Colonic mucosa (tissue), 4 donors: ENCODE results near the gene TTLL1. TPM values are rescaled to one million over a fixed set of nuclear protein-coding genes. Genes with fewer than 3 reads are reported as not detected.
"Not testable (repeated sequence)": the region's sequence is repeated elsewhere in the genome, so short reads cannot be mapped to it uniquely, and the experiment has no call there.

ENCODE experiments used
- DNase-seq: peaks from one replicate; pipeline ENCODE4 v3.0.0-alpha.2; 2020
- H3K27ac ChIP-seq: fragments of 200-600 bp; one replicate; pipeline ENCODE4 v1.8.0; 2021
- H3K27me3 ChIP-seq: fragments of 200-600 bp; one replicate; pipeline ENCODE4 v1.8.0; 2021
- H3K36me3 ChIP-seq: fragments of 200-600 bp; one replicate; pipeline ENCODE4 v1.8.0; 2021
- H3K4me1 ChIP-seq: fragments of 200-600 bp; one replicate; pipeline ENCODE4 v1.8.0; 2021; ENCODE audit warnings: mild to moderate bottlenecking
- H3K4me3 ChIP-seq: fragments of 200-600 bp; one replicate; pipeline ENCODE4 v1.8.0; 2021
- H3K9ac ChIP-seq, 2 donors: one replicate each; pipeline ENCODE4 v1.7.0; 2013; ENCODE audit warnings: control low read depth in 2 of 2, low read depth in 2 of 2, low read length in 2 of 2
- H3K9me3 ChIP-seq: fragments of 200-600 bp; one replicate; pipeline ENCODE4 v1.8.0; 2021
- CTCF ChIP-seq: fragments of 200-600 bp; IDR thresholded peaks from one replicate; pipeline ENCODE4 v1.8.0; 2022; ENCODE audit warnings: antibody characterized with exemption, mild to moderate bottlenecking
- intact Hi-C: fragments of 100-400 bp; cut with DNase I; formaldehyde crosslinking; loops from one replicate; pipeline ENCODE4 v1.14.1; 2022
- total RNA-seq, 2 donors: library from RNA; stranded (reverse); fragmentation: NEBNext Ultra II Directional in 1 of 2; extraction: Animal tissue kit (Norgen Biotek cat#: 25700) in 1 of 2; gene quantifications; one replicate each; pipeline ENCODE4 v1.2.1, GENCODE V29; 2021
- donor health status: healthy.
- donor health status: DM: no; HTN: no; CAD: no.
- donor health status: DM: no; HTN: no; CAD: no.

Gene TTLL1
- total RNA-seq, 2 donors from 2014 or later = 1.9 to 3.3 TPM

GRCh38 chr22:43109511-43109910, 20.3 kb upstream of the TTLL1 start:
- Histone ChIP-seq H3K27me3 (peaks cover 7% of the 10 kb centered on the region), H3K4me3 (no peak overlapping the region), H3K27ac (no peak overlapping the region), H3K9me3 (no peaks in the 10 kb centered on the region), H3K4me1 (peaks cover 7% of the 10 kb centered on the region), H3K36me3 (no peaks in the 10 kb centered on the region), H3K9ac (no peak overlapping the region)
- intact Hi-C loops = no loop called here
- no peak for DNase-seq
- TF ChIP-seq CTCF = no peak

DNA sequence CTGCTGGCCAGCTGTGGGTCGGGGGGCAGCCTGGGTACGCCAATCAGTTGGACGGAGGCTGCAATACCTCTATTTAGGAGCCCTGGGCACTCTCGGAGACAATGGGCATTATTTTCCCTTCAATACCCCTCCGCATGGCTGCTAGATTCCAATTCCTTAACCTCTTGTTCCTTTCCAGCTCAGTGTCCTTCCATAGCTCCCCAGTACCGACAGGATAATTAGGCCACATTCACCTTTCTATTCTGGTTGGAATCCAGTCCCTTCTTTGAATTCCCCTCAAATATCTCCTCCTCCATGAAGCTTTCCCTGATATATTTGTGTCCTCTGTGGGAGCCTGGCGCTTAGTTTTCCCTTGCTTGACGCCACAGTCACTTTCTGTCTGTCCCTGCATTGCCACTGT, 17.1 kb upstream of the TTLL1 start:
- Histone ChIP-seq H3K36me3 (no peaks in the 10 kb centered on the region), H3K4me3 (no peak overlapping the region), H3K27ac (no peak overlapping the region), H3K27me3 (peaks cover 6% of the 10 kb centered on the region), H3K4me1 (peaks cover 6% of the 10 kb centered on the region), H3K9ac (no peak overlapping the region), H3K9me3 (no peaks in the 10 kb centered on the region)
- TF ChIP-seq CTCF = no peak
- intact Hi-C loops = no loop called here
- no peak for DNase-seq

DNA sequence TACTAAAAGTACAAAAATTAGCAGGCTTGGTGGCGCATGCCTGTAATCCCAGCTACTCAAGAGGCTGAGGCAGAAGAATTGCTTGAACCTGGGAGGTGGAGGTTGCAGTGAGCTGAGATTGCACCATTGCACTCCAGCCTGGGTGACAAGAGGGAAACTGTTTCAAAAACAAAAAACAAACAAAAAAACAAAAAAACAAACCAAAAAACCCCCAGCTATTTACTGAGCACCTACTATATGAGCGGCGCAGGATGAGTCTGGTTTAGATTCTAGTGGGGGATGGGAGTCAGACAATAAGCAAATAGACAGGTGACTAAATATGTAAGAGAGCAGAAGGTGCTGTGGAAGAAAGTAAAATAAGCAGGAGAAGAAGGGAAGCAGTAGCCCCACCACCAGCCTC, 15.8 kb upstream of the TTLL1 start:
- H3K27me3 ChIP-seq, intact Hi-C loops, H3K27ac ChIP-seq, H3K9me3 ChIP-seq, H3K9ac ChIP-seq, DNase-seq, H3K36me3 ChIP-seq, H3K4me3 ChIP-seq, H3K4me1 ChIP-seq: not testable (repeated sequence)

DNA sequence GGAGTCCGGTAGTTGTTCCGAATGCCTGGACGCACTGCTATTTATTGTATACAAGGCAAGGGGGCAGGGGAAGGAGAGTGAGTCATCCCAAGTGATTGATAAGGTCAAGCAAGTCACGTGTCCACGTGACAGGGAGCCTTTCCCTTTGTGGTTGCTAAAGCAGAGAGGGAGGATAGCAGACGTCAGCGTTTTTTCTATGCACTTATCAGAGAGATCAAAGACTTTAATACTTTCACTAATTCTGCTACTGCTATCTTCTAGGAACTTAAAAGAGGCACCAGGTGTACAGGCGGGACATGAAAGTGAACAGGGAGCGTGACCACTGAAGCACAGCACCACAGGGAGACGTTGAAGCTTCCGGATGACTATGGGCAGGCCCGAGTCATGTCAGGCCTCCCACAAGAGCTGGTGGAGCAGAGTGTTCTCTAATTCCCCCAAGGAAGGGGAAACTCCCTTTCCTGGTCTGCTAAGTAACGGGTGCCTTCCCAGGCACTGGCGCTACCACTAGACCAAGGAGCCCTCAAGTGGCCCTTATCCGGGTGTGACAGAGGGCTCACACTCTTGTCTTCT, 14.9 kb upstream of the TTLL1 start:
- H3K27ac ChIP-seq, intact Hi-C loops, DNase-seq, H3K9me3 ChIP-seq, H3K27me3 ChIP-seq, H3K36me3 ChIP-seq, H3K4me3 ChIP-seq, H3K4me1 ChIP-seq, H3K9ac ChIP-seq: not testable (repeated sequence)

DNA sequence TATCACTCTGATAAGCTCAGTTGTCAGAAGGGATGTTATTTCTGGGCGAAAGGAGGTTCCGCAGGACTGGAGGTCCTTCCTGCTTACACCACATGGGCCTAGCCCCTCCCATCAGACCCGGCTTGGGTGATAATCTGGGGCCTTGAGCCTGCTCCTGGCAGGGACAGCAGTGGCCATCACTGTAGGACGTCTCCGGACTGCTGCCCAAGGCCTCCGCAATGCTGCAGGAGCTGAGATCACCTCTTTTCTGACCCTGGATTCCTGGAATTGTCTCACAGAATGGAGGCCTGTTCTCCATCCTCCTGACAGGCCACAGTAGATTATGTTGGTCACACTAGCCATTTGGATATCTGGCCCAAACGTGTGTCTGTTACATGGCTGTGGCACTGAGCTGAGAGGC, 12.1 kb upstream of the TTLL1 start:
- Histone ChIP-seq H3K36me3 (no peaks in the 10 kb centered on the region), H3K4me1 (no peaks in the 10 kb centered on the region), H3K4me3 (no peak overlapping the region), H3K27me3 (no peaks in the 10 kb centered on the region), H3K9me3 (no peaks in the 10 kb centered on the region), H3K27ac (no peak overlapping the region), H3K9ac (no peak overlapping the region)
- DNase-seq = no peak
- no peak for TF ChIP-seq CTCF
- intact Hi-C loops = no loop called here

DNA sequence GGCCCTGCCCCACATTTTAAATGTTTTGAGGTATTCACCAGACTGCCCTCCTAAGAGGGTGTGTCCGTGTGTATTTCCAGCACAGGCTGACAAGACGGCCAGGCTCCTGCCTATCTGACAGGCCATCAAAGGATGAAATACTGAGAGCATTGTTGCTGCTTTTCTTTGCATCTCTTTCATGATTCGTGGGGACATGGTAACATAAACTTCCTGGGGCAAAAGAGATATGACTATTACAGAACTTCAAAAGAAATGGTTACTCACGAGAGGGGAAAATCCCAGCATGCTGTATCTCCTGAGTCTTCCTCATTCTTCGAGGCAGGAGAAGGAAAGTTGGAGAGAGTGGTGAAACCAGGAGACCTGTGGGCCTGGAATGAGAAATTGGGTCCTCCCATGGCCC, 11.0 kb upstream of the TTLL1 start:
- Histone ChIP-seq H3K4me1 (no peaks in the 10 kb centered on the region), H3K36me3 (no peaks in the 10 kb centered on the region), H3K9ac (no peak overlapping the region), H3K27ac (no peak overlapping the region), H3K4me3 (no peak overlapping the region), H3K27me3 (no peaks in the 10 kb centered on the region), H3K9me3 (no peaks in the 10 kb centered on the region)
- TF ChIP-seq CTCF = no peak
- intact Hi-C loops = no loop called here
- DNase-seq = no peak

DNA sequence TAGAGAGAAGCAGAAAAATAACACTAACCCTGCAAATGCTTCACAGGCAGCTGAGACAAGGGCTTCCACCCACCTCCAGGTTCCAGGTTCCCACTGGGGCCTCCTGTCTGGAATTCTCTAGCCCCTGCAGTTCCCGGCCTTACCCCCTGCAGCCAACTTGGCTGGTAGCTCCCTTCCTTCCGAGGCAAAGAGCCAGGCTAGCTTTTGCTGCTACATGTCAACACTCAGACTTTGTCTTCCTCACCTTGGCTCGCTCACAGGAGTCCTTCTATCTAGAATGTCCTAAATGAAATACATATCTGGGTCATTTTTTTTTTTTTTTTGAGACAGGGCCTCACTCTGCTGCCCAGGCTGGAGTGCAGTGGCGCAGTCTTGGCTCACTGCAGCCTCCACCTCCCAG, 9.9 kb upstream of the TTLL1 start:
- no peaks in the 10 kb centered on the region for H3K27me3 ChIP-seq
- H3K27ac ChIP-seq = no peak overlapping the region
- H3K36me3 ChIP-seq = no peaks in the 10 kb centered on the region
- DNase-seq = no peak
- intact Hi-C loops = no loop called here
- no peak overlapping the region for H3K9ac ChIP-seq
- H3K9me3 ChIP-seq = no peaks in the 10 kb centered on the region
- no peak for TF ChIP-seq CTCF
- no peak overlapping the region for H3K4me3 ChIP-seq
- no peaks in the 10 kb centered on the region for H3K4me1 ChIP-seq
